ENCODE results near the gene ZNF106. TPM values are rescaled to one million over a fixed set of nuclear protein-coding genes. Genes with fewer than 3 reads are reported as not detected.

The ZNF106 gene
- 87.8 TPM for total RNA-seq

GRCh38 chr15:42490671-42491538 is at the start of gene ZNF106:
Gene ZNF106 (minus strand): TSS chr15:42491141. CDS start chr15:42472289, 18,852 bp downstream.
- intact Hi-C loops (cut with DNase I), result no loop called here
- DNase-seq (ENCODE audit: low spot score), result peak; percentile 90
- ATAC-seq, result peak; percentile 77

- ATAC-seq, result no peak
- no peak for DNase-seq (ENCODE audit: low spot score)
- intact Hi-C loops (cut with DNase I), result no loop called here
Observed at GRCh38 chr15:42533246-42533645, 42.3 kb upstream of the ZNF106 start.

- DNase-seq (ENCODE audit: low spot score) (no peak), ATAC-seq (no peak)
- intact Hi-C loops (cut with DNase I), result no loop called here
Observed at GRCh38 chr15:42528970-42529369, 38.0 kb upstream of the ZNF106 start.

GRCh38 chr15:42523331-42523730 is 32.4 kb upstream of the ZNF106 start:
- intact Hi-C loops (cut with DNase I), result no loop called here

GRCh38 chr15:42511007-42511391 is 20.1 kb upstream of the ZNF106 start:
- intact Hi-C loops (cut with DNase I), result no loop called here
- no peak for DNase-seq (ENCODE audit: low spot score)
- no peak for ATAC-seq

More at GRCh38 chr15:42523331-42523730, 32.4 kb upstream of the ZNF106 start:
- ATAC-seq (no peak), DNase-seq (ENCODE audit: low spot score) (no peak)

GRCh38 chr15:42510258-42511006 is 19.5 kb upstream of the ZNF106 start:
- intact Hi-C loops (cut with DNase I), result no loop called here
- no peak for ATAC-seq

GRCh38 chr15:42508263-42508690 is 17.3 kb upstream of the ZNF106 start:
- no peak for DNase-seq (ENCODE audit: low spot score)
- intact Hi-C loops (cut with DNase I), result no loop called here
- ATAC-seq, result peak; percentile 53

More at GRCh38 chr15:42510258-42511006, 19.5 kb upstream of the ZNF106 start:
- no peak for DNase-seq (ENCODE audit: low spot score)

GRCh38 chr15:42507514-42507913 is 16.6 kb upstream of the ZNF106 start:
- DNase-seq (ENCODE audit: low spot score) (no peak), ATAC-seq (no peak)
- intact Hi-C loops (cut with DNase I), result no loop called here

- intact Hi-C loops (cut with DNase I), result no loop called here
- no peak for DNase-seq (ENCODE audit: low spot score)
- no peak for ATAC-seq
Observed at GRCh38 chr15:42504631-42505030, 13.7 kb upstream of the ZNF106 start.

GRCh38 chr15:42503825-42504224 is 12.9 kb upstream of the ZNF106 start:
- intact Hi-C loops (cut with DNase I), result no loop called here
- ATAC-seq (no peak), DNase-seq (ENCODE audit: low spot score) (no peak)

- no peak for ATAC-seq
- DNase-seq (ENCODE audit: low spot score), result no peak
- intact Hi-C loops (cut with DNase I), result no loop called here
Observed at GRCh38 chr15:42502477-42502876, 11.5 kb upstream of the ZNF106 start.

GRCh38 chr15:42499858-42500609 is 9.1 kb upstream of the ZNF106 start:
- ATAC-seq, result no peak
- DNase-seq (ENCODE audit: low spot score), result no peak
- intact Hi-C loops (cut with DNase I), result no loop called here

- DNase-seq (ENCODE audit: low spot score) (no peak), ATAC-seq (no peak)
- intact Hi-C loops (cut with DNase I), result no loop called here
Observed at GRCh38 chr15:42498212-42499068, 7.5 kb upstream of the ZNF106 start.

GRCh38 chr15:42495361-42496212 is 4.6 kb upstream of the ZNF106 start, which contains the start of gene SNAP23:
Gene SNAP23 (plus strand): TSS chr15:42495634. CDS start chr15:42511847, 16,213 bp downstream.
- ATAC-seq (peak; percentile 97), DNase-seq (ENCODE audit: low spot score) (peak; percentile 93)
- intact Hi-C loops (cut with DNase I), result no loop called here

GRCh38 chr15:42494998-42495360 is 4.0 kb upstream of the ZNF106 start:
- DNase-seq (ENCODE audit: low spot score), result peak; percentile 69
- intact Hi-C loops (cut with DNase I), result no loop called here
- peak; percentile 66 for ATAC-seq

GRCh38 chr15:42493679-42494078 is 2.7 kb upstream of the ZNF106 start:
- intact Hi-C loops (cut with DNase I), result no loop called here
- ATAC-seq, result no peak
- no peak for DNase-seq (ENCODE audit: low spot score)

GRCh38 chr15:42491539-42492225 is 741 bp upstream of the ZNF106 start:
- ATAC-seq, result no peak
- no peak for DNase-seq (ENCODE audit: low spot score)
- intact Hi-C loops (cut with DNase I), result no loop called here
